ENCODE data around the gene STMN3. TPM values are rescaled to one million over a fixed set of nuclear protein-coding genes. Genes with fewer than 3 reads are reported as not detected.

The STMN3 gene
- total RNA-seq, 1 donor from 2014 or later: 14.7 TPM

- Histone ChIP-seq H3K36me3 (peaks cover 0 to under 1% of the 10 kb centered on the region in 2 donors), H3K4me1 (peaks cover 50% of the 10 kb centered on the region), H3K9me3 (no peaks in the 10 kb centered on the region), H3K27me3 (no peaks in the 10 kb centered on the region), H3K4me3 (no peak overlapping the region), H3K27ac (peak overlapping the region; percentile 84)
- intact Hi-C loops (cut with DNase I): no loop called here
- no peak for DNase-seq (ENCODE audit: extremely low spot score in 2 of 2)
- TF ChIP-seq POLR2AphosphoS5 (IDR thresholded peaks at IDR 0.05; ENCODE audit: insufficient read depth in 1 of 2, low read depth in 1 of 2) (no peak), CTCF (IDR thresholded peaks at IDR 0.05) (no peak), POLR2A (IDR thresholded peaks at IDR 0.05) (no peak)
Measured at GRCh38 chr20:63685269-63686026, 32.2 kb upstream of the STMN3 start.

- intact Hi-C loops (cut with DNase I): no loop called here
- peaks cover 44% of the 10 kb centered on the region for H3K4me1 ChIP-seq
- peak overlapping the region; percentile 88 for H3K27ac ChIP-seq
- no peaks in the 10 kb centered on the region for H3K9me3 ChIP-seq
- no peak for DNase-seq (ENCODE audit: extremely low spot score in 2 of 2)
- peaks cover 0 to 11% of the 10 kb centered on the region in 2 donors for H3K36me3 ChIP-seq
- TF ChIP-seq CTCF (IDR thresholded peaks at IDR 0.05) (no peak), POLR2AphosphoS5 (IDR thresholded peaks at IDR 0.05; ENCODE audit: insufficient read depth in 1 of 2, low read depth in 1 of 2) (peak; percentile 72 to 80), POLR2A (IDR thresholded peaks at IDR 0.05) (no peak)
- no peak overlapping the region for H3K4me3 ChIP-seq
- no peaks in the 10 kb centered on the region for H3K27me3 ChIP-seq
Measured at GRCh38 chr20:63682384-63683139, 29.3 kb upstream of the STMN3 start.

- Histone ChIP-seq H3K4me3 (no peak overlapping the region), H3K27ac (peak overlapping the region; percentile 88), H3K4me1 (peaks cover 36% of the 10 kb centered on the region), H3K27me3 (no peaks in the 10 kb centered on the region), H3K9me3 (no peaks in the 10 kb centered on the region), H3K36me3 (peaks cover 0 to 11% of the 10 kb centered on the region in 2 donors)
- no peak for DNase-seq (ENCODE audit: extremely low spot score in 2 of 2)
- intact Hi-C loops (cut with DNase I): no loop called here
- TF ChIP-seq POLR2AphosphoS5 (IDR thresholded peaks at IDR 0.05; ENCODE audit: insufficient read depth in 1 of 2, low read depth in 1 of 2) (no peak), POLR2A (IDR thresholded peaks at IDR 0.05) (no peak), CTCF (IDR thresholded peaks at IDR 0.05) (no peak)
Measured at GRCh38 chr20:63681609-63682142, 28.5 kb upstream of the STMN3 start.

GRCh38 chr20:63680857-63681608 lies 27.8 kb upstream of the STMN3 start:
- H3K27ac ChIP-seq: peak overlapping the region; percentile 88
- no peak for DNase-seq (ENCODE audit: extremely low spot score in 2 of 2)
- peaks cover 29% of the 10 kb centered on the region for H3K4me1 ChIP-seq
- H3K27me3 ChIP-seq: no peaks in the 10 kb centered on the region
- no peak overlapping the region for H3K4me3 ChIP-seq
- intact Hi-C loops (cut with DNase I): no loop called here
- no peak for TF ChIP-seq POLR2AphosphoS5 (IDR thresholded peaks at IDR 0.05; ENCODE audit: insufficient read depth in 1 of 2, low read depth in 1 of 2)
- no peak for TF ChIP-seq CTCF (IDR thresholded peaks at IDR 0.05)
- TF ChIP-seq POLR2A (IDR thresholded peaks at IDR 0.05): no peak
- peaks cover 0 to 11% of the 10 kb centered on the region in 2 donors for H3K36me3 ChIP-seq
- no peaks in the 10 kb centered on the region for H3K9me3 ChIP-seq

Data from vagina (tissue), 2 donors.